GM21367 (cell line): Measurements from ENCODE around the gene TTC16.
A peak's percentile ranks its signal among the peaks of the same experiment; 100 is the strongest.

Experiments used
- ATAC-seq: cut with Tn5 transposase; IDR thresholded peaks from one replicate; pipeline ENCODE4 v1.9.1; 2021; ENCODE audit not compliant: unreplicated experiment

The TTC16 gene

DNA sequence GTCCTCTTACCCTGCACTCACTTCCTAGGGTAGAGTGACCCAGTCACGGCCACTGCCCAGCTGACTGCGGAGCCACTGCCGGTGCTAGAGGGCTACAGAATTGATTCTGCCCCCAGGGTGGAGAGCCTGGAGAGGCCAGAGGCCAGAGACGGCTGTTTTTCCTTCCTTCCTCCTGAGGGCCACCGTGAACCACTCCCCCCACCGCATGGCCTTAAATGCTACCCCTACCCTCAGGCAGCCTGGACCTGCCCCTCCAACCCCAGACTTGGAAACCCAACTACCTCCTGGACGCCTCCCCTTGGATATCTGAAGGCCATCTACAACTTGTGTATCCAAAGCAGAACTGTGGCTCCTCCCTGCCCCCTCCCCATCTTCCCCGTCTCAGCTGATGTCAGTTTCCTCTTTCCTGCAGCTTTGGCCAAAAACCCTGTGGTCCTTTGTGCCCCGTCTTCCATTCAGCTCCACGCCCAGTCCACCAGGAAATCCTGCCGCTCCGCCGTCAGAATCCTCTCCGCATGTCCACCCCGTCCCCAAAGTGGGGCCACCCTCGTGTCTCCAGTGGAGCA lies 46.3 kb downstream of the TTC16 start:
- no peak for ATAC-seq

DNA sequence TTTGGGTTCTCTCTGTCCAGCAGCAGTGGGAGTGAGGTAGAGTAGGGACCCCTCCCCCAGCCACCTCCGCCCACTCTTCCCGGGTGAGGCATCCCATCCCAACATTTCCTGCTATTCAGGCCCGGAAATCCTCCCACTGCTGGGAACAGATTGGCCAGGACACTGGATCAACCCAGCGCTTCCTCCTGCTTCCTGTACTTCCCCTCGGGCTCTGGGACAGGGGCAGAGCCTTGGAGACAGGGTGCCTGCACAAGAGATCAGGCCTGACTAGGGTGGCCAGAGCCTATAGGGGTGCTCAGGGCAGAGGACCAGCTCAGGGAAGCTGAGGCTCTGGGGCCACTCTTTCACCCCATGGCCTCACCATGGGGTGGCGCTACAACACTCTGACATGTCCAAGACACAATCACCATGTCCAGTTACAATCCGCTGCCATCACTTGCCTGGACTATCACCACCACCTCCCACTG lies 48.1 kb downstream of the TTC16 start:
- no peak for ATAC-seq

DNA sequence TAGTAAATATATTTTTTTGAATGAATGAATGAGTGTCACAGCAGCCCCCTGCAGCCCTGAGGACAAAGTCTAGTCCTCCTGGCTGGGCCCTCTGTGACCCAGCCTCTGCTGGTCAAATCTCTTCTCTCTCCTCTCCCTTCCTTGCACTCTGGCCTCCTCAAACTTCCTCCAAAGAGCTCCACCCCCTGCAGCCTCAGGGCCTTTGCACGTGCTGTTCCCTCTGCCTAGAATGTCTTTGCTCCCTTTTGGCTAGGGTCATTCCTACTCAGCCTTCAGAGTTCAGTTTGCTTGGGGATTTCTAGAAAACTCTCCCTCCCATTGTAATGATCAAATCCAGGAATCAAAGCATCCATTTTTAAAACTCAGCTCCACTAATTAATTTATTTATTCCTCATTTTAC lies 49.5 kb downstream of the TTC16 start:
- no peak for ATAC-seq

DNA sequence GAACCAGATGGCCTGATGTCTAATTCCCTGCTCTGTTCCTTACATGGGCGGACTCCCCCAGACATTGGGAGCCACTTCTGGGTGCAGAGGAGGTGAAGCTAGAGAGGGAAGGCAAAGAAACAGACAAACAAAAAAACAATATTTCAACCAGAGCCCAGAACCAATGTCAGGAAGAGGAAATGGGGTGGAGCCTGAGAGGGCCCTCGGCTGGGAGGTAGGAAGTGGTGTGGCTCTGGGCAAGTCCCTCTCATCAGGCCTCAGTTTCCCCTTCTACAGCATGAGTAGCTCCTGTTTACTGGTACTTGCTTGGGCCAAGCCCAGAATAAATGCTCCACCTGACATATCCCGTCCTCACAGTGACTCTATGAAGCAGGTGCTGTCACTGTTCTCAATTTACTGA lies 51.5 kb downstream of the TTC16 start:
- no peak for ATAC-seq

DNA sequence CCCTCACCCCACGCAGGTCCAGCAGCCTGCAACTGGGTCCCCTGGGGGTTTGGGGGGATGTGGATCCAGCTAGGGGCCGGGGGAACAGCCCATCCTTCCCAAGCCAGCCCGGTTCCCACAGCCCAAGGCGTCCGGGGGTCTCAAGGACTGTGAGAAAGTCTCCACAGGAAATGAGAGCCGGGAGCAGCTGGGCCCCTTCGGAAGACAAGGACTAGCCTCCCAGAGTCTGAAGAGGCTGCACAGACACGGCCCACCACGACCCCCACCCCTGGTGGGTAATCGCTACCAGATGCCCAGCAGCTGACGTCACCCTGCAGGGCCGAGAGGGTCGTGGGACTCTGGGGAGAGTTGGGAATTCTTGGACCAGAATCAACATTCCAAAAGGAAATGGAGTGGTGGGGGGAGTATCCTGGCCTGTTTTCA lies 52.0 kb downstream of the TTC16 start:
- ATAC-seq, result no peak

DNA sequence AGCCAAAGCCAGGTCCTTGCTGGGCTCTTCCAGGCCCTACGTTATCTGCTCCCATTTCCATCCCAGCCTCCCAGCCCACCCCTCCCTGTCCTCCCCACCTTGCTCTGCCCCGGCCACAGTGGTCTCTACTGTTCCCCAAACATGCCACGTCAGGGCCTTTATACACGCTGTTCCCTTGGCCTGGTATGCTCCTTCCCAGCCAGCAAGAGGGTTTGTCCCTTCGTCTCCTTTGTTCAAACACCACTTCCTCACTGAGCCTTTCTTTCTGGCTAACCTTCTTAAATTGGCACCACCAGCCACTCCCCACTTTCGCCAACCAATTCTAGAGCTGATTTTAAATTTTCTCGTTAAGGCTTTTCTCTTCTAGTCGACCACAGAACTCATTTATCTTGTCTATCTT lies 52.8 kb downstream of the TTC16 start:
- no peak for ATAC-seq

DNA sequence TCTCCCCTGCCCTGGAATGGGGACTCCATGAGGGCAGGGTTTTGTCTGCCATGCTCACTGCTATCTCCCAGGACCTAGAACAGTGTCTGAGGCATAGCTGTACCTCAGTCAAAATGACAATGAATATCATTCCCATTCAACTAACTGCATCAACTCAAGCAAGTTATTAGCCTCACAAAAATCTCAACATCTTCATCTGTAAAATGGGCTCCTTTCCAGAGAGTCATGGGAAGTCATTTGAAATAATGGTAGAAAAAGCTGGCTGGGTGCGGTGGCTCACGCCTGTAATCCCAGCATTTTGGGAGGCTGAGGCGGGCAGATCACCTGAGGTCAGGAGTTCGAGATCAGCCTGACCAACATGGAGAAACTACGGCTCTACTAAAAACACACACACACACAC lies 53.2 kb downstream of the TTC16 start:
- no peak for ATAC-seq

DNA sequence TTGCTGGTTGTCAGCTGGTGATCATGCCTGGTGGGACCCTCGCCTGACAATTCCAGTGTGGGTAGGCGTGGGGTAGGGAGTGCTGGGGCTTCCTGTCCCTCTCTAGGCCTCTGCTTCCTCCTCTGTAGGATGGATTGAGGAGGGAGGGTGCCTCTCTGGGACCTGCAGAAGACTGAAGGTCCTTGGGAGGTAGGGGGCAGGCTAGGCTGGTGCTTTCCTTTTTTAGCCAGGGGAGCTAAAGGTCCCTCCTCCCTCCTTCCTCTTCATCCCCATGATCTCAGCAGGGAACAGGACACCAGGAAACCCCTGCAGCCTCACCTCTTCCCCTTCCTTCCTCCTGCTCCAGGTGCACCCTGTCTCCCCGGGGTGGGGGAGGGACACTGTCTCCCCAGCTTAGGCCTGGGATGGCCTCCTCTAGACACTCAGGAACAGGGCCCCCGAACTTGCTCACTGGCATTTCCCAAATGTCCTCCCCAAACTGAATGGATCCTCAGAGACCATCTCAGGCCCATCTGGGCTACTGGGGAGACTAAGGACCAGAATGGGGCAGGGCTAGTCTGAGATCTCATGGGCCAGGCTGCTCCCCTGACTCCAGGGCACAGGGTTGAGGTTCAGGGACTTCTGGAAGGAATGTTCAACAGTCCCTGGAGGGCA lies 54.2 kb downstream of the TTC16 start:
- ATAC-seq, result no peak

DNA sequence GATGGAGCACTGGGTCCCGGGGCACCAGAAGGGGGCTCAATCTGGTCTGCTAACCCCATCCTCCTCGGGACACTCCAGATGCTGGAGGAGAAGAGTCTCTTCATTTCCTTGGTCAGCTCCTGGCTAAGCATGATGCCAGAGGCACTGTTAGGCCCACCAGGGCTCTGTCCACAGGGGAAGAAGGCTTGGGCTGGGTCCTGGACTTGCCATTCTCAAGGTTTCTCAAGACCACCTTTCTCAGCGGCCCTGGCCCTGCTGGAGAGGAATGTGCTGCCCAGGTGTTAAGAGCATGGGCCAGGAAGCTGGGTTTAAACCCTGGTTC lies 54.7 kb downstream of the TTC16 start:
- no peak for ATAC-seq

DNA sequence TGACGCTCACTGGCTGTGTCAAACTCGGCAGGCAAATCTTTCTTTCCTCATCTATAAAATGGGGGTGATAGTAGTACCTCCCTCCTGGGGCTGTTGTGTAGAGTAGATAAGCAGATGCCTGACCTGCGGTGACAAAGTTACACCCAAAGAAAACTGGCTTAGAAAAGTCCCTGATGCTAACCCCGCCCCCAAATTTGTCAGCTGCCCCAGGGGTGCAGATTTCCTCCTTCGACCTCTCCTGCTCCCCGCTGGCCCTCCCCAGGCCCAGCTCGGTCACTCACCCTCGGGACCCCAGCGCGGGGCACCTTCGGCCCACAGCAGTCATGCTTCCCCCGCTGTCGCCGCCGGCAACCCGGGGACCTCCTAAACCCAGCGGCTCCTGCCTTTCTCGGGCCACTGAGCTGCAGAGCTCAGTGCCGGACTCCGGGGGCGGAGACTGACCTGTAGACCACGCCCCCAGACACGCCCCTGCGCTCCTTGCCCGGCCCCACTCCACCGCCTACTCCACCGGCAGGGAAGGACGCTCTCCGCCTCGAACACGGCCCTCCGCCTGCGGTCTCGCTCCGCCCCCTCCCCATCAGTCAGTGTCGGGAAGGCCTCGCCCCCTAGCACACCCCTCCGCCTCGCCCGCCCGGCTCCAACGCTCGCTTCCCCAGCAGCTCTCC lies 55.2 kb downstream of the TTC16 start:
- peak; percentile 81 for ATAC-seq

DNA sequence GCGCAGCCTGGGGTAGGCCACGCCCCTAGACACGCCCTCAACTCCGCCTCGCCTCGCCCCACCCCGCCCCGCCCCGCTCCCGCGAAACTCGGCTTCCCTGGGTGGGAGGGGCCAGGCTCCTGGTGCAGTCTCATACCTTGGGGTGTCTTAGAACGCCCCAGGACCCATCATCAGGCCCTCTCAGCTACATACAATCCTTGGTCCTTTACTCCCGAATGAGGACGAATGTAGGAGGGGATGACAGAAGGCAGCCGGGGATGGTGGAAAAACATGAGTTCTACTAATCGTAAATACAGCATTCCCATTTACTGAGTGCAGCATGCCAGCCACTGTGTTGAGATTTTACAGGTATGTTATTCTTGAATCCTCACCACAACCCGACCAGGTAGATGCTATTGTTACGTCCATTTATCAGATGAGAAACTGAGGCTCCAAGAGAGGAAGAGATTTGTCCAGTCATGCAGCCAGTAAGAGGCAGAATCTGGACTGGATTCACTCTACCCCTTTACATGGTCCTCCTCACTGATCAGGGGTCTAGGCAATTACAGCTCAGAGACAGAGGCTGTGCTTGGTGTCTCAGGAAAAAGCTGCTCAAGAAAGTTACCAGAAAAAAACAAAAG lies 55.8 kb downstream of the TTC16 start:
- no peak for ATAC-seq

DNA sequence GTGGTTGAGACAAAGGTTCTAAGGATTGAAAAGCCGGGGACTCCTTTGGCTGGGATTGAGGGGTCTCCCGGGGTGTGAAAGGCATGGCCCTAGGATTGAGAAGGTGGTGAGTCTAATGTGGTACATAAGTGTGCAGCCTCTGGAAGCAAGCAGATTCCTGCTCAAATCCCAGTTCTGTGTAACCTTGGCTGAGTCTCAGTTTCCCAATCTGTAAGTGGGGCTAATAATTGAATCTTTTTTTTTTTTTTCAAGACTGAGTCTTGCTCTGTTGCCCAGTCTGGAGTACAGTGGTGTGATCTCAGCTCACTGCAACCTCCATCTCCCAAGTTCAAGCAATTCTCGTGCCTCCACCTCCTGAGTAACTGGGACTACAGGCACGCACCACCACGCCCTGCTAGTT lies 56.7 kb downstream of the TTC16 start:
- ATAC-seq, result no peak

DNA sequence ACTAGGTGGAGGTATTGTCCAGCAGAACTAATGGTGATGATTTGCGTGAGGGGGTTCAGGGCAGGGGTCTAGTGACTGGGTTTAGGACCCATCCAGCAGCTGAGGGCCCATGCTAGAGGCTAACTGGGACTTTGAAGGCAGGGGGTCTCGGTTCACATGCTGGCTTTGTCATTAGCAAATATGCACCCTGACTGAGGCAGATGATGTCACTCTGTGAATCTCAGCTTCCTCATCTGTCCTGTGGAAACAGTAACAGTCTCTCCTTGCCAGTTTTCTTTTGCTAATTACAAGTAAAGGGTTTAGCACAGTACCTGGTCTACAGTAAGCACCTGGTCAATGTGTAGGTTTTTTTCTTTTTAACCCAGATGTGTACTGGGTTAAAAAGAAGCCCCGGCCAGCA lies 57.4 kb downstream of the TTC16 start:
- ATAC-seq, result no peak

DNA sequence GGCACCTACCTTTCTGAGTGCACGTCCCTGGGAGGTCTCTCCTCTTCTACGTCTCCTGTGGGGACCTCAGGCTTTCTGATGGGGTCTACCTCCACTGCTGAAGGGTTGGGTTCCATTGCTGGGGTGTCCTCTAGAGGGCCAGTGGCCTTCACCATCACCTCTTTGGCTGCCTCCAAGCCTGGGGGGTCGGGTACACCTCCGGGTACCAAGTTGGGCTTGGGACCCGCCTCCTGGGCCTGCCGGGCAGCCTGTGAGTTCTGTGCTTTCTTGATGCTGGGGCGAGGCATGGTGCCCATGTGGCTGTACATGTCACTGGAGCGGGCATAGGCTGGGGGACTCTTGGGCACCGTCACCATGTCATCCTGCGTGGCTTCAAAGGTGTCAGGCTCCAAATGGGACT lies 58.1 kb downstream of the TTC16 start:
- ATAC-seq, result no peak

DNA sequence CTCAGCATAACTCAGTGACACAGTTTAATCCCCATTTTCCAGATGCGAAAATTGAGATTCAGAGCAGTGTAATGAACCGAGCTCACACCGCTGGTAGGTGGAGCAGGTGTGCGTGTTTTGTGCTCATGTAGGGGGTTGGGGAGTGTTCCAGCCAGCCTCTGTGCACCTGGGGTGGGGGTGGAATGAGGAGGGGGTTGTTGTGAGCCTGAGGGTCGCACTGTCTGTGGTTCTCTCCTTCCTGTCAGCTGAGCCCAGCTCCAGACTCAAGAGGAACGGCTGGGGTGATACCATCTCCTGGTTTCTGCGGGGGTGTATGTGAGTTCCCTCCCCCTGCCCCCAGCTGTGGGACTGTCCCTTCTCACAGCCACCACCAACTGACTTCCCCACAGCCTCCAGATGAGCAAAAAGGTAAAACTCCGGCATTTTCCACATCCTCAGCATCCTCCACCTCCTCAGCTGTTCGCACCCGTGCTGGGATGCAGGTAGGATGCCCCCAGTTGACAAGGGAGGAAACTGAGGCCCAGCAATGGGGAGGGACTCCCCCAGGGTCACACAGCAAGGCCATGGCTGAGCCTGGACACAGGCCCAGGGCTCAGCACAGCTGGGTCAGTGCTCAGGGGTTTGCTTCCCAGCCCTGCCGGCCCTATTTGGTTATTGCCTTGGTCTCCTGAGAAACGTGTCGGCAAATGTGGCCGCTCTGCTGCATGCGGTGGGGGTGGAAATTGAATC lies 60.5 kb downstream of the TTC16 start:
- ATAC-seq, result peak; percentile 26

DNA sequence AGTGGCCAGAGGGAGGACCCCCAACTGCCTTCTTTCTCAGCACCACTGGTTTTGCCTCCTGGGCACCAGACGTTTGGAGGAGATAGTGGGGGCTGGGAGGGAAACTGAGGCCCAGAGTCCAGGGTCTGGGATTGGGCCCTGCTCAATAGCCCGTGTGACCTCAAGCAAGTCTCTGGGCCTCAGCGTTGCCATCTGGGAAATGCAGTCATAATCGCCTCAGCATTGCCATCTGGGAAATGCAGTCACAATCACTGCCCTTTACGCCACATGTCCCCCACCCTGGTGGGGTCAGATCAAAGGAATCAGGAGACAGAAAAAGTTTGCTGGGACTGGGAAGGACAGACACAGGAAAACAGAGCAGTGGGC lies 61.0 kb downstream of the TTC16 start:
- no peak for ATAC-seq

DNA sequence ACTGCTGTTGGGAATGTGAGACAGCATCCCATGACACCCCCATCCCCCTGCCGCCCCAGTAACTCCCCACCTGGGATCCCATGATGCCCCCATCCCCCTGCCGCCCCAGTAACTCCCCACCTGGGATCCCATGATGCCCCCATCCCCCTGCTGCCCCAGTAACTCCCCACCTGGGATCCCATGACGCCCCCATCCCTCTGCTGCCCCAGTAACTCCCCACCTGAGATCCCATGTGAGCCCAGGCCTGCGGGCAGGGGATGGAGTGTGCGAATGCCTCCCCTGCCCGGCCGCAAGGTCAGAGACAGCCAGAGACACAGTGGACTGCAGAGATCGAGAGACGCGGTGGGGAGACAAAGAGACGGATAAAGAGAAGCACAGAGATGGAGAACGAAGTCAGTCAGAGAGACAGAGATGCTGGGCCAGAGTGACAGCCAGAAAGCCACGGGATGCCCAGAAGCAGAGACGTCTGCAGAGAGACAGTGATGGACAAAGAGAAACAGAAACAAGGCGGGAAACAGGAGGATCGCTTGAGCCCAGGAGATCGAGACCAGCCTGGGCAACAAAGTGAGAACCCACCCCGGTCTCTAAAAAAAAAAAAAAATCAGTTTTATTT lies 61.6 kb downstream of the TTC16 start:
- no peak for ATAC-seq

DNA sequence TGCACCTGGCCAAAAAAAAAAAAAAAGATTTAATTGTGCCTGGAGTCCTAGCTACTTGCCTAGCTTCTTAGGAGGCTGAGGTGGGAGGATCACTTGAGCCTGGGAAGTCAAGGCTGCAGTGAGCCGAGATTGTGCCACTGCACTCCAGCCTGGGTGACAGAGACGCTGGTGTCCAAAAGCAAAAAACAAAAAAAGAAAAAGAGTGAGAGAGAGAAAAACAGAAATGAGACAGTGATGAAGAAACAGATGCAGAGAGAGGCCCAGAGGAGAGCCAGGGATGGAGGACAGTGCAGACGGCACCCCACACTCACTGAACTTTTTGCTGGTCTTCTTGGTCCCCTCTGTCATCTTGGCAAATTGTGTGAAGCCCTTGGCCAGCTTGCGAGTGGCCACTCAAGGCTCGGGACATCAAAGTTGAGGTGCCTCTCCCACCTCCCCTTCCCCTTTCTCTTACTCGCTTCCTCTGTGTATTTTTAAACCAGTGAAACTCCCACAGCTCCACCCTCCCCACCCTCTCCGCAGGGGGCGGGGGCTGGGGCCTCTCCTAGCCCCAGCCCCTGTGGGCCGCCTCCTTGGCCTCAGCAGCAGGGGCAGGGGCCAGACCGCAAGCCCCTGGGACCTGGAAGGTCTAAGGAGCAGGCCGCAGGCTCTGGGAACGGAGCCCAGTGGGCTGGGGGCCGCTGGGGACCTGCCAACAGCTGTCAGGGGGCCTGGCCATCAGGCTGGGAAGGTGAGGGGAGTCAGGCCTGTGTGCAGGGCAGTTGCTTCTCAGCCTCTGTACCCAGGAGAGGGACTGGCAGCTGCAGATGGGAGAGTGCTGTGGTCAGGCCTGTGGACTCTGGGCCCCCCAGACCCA lies 62.6 kb downstream of the TTC16 start, which contains the start of gene SH2D3C:
Gene SH2D3C (minus strand): TSS at position 387 of the 856 bp plus-strand sequence. CDS start 39 bp downstream, at position 348.
- ATAC-seq, result peak; percentile 2

DNA sequence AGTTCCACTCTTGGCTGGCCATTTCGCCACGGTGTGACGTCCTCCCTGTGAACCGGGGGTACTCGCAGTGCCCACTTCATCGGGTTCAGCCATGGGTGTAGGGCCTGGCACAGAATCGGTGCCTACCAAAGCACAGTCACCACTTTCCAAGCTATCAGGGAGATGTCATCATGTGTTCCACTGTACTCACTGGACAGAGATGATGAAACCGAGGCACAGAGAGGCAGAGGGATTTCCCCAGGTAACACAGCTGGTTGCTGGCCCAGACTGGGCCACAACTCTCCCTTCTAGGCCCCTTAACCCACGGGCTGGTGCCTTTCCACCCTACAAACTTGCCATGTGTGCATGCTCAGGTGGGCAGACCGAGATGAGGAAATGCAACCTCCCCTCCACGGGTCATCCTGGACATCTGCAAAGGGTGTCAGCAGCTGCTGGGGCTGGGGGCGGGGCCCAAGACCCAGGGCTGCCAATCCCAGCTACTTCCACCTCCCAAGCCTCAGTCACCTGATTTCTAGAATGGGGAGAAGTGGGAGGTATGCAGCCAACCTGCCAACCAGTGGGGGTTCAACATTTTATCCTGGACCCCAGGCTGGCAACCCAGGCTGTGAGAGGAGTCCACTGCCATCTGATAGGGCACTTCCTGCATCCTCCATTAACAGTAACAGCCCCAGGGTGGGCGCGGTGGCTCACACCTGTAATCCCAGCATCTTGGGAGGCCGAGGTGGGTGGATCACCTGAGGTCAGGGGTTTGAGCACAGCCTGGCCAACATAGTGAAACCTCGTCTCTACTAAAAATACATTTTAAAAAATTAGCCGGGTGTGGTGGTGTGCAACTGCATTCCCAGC lies 63.5 kb downstream of the TTC16 start:
- peak; percentile 34 for ATAC-seq
